WI38 (cell line): Measurements from ENCODE around the gene OSBPL9.

ENCODE experiments used
- H3K4me3 ChIP-seq: 2 replicates; pipeline ENCODE4 v1.5.1; 2011; ENCODE audit warnings: low read depth, mild to moderate bottlenecking, control low read depth, low read length
- TF ChIP-seq, protein P1 (sequence below): IDR thresholded peaks from 2 replicates; pipeline ENCODE4 v1.5.1; 2012; ENCODE audit warnings: low read depth, mild to moderate bottlenecking, control low read depth, low read length

The OSBPL9 gene

GRCh38 chr1:51738681-51739080 lies 121.8 kb downstream of the OSBPL9 start:
- TF ChIP-seq, protein P1, sequence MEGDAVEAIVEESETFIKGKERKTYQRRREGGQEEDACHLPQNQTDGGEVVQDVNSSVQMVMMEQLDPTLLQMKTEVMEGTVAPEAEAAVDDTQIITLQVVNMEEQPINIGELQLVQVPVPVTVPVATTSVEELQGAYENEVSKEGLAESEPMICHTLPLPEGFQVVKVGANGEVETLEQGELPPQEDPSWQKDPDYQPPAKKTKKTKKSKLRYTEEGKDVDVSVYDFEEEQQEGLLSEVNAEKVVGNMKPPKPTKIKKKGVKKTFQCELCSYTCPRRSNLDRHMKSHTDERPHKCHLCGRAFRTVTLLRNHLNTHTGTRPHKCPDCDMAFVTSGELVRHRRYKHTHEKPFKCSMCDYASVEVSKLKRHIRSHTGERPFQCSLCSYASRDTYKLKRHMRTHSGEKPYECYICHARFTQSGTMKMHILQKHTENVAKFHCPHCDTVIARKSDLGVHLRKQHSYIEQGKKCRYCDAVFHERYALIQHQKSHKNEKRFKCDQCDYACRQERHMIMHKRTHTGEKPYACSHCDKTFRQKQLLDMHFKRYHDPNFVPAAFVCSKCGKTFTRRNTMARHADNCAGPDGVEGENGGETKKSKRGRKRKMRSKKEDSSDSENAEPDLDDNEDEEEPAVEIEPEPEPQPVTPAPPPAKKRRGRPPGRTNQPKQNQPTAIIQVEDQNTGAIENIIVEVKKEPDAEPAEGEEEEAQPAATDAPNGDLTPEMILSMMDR = no peak

GRCh38 chr1:51740652-51741051 lies 123.8 kb downstream of the OSBPL9 start:
- H3K4me3 ChIP-seq = no peak overlapping the region
- TF ChIP-seq, protein P1 = no peak

More at GRCh38 chr1:51738681-51739080, 121.8 kb downstream of the OSBPL9 start:
- no peak overlapping the region for H3K4me3 ChIP-seq

- H3K4me3 ChIP-seq = no peak overlapping the region
- TF ChIP-seq, protein P1 = no peak
Measured at GRCh38 chr1:51741121-51741681, 124.3 kb downstream of the OSBPL9 start.

GRCh38 chr1:51744506-51745303 lies 127.8 kb downstream of the OSBPL9 start:
- no peak overlapping the region for H3K4me3 ChIP-seq
- TF ChIP-seq, protein P1 = no peak

GRCh38 chr1:51745304-51745570 lies 128.3 kb downstream of the OSBPL9 start:
- no peak overlapping the region for H3K4me3 ChIP-seq
- TF ChIP-seq, protein P1 = no peak

DNA sequence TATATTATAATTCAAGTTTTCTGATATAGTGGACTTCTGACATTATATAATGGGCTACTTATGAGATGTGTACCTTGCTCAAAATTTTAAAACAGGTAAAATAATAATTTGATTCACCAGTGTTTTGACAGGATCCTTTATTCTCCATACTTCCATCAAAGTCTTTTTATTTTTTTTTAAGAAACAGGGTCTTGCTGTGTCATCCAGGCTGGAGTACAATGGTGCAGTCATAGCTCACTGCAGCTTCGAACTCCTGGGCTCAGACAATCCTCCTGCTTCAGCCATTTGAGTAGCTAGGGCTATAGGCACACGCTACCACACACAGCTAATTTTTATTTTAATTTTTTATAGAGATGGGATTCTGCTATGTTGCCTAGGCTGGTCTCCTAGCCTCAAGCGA lies 132.3 kb downstream of the OSBPL9 start:
- no peak overlapping the region for H3K4me3 ChIP-seq
- TF ChIP-seq, protein P1 = no peak

DNA sequence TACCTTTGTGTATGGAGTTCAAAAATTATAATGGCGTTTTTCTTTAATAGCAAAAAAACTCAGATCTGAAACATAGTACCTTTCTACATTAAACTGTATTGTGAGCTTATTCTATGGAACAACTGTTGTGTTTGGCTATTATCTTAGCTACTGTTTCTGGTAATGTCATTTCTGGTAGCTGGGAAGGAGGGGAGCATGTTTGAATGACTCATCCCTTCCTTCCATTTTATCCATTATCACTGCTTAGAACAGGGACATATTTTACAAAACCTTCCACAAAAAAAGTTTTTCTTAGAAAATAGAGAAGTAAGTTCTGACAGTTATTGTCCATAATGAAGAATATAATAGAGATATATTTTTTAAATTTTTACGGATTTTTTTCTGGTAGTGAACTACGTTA lies 133.3 kb downstream of the OSBPL9 start:
- H3K4me3 ChIP-seq = no peak overlapping the region
- TF ChIP-seq, protein P1 = no peak
